Measurements from ENCODE around the gene RB1. TPM values are rescaled to one million over a fixed set of nuclear protein-coding genes. Genes with fewer than 3 reads are reported as not detected.

RB1 gene
- total RNA-seq, 2 donors from 2014 or later: 18.7 to 20.1 TPM

DNA sequence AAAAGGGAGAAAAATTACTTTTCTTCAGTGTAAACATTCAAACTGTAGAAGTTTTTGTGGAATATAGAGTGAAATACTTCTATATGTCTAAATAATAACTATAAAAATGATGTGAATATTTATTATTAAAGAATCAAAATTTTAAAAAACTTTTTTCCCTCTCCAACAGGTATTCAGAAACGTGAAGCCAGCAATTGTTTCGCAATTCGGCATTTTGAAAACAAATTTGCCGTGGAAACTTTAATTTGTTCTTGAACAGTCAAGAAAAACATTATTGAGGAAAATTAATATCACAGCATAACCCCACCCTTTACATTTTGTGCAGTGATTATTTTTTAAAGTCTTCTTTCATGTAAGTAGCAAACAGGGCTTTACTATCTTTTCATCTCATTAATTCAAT is 42.6 kb upstream of the RB1 start:
- Histone ChIP-seq H3K27me3 (ENCODE audit: control insufficient read depth, insufficient read depth, low read length, poor library complexity, severe bottlenecking) (no peaks in the 10 kb centered on the region), H3K27ac (ENCODE audit: low read depth, low read length) (no peak overlapping the region), H3K36me3 (ENCODE audit: control insufficient read depth, insufficient read depth, low read length) (peaks cover 75% of the 10 kb centered on the region), H3K4me1 (ENCODE audit: control insufficient read depth, insufficient read depth, low read length) (no peaks in the 10 kb centered on the region), H3K9me3 (ENCODE audit: control insufficient read depth, low read length) (no peaks in the 10 kb centered on the region), H3K4me3 (ENCODE audit: low read length) (no peak overlapping the region), H3K9ac (ENCODE audit: extremely low read depth, low read length, poor library complexity, severe bottlenecking) (no peak overlapping the region)
- WGBS, 2 experiments (ENCODE audit: insufficient coverage in 1 of 2, insufficient read length in 1 of 2): 98 to 100% methylated on average over 1 to 4 of the region's 4 CpGs
- DNase-seq: no peak
- Mint-ChIP-seq H3K27ac (no peak overlapping the region), H3K4me1 (peaks cover 9% of the 10 kb centered on the region), H3K27me3 (ENCODE audit: insufficient read depth) (no peaks in the 10 kb centered on the region), H3K36me3 (ENCODE audit: low read depth) (peaks cover 56% of the 10 kb centered on the region), H3K4me3 (no peak overlapping the region), H3K9me3 (no peaks in the 10 kb centered on the region)
- TF ChIP-seq, protein P1, sequence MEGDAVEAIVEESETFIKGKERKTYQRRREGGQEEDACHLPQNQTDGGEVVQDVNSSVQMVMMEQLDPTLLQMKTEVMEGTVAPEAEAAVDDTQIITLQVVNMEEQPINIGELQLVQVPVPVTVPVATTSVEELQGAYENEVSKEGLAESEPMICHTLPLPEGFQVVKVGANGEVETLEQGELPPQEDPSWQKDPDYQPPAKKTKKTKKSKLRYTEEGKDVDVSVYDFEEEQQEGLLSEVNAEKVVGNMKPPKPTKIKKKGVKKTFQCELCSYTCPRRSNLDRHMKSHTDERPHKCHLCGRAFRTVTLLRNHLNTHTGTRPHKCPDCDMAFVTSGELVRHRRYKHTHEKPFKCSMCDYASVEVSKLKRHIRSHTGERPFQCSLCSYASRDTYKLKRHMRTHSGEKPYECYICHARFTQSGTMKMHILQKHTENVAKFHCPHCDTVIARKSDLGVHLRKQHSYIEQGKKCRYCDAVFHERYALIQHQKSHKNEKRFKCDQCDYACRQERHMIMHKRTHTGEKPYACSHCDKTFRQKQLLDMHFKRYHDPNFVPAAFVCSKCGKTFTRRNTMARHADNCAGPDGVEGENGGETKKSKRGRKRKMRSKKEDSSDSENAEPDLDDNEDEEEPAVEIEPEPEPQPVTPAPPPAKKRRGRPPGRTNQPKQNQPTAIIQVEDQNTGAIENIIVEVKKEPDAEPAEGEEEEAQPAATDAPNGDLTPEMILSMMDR (conservative IDR thresholded peaks at IDR 0.05): no peak

DNA sequence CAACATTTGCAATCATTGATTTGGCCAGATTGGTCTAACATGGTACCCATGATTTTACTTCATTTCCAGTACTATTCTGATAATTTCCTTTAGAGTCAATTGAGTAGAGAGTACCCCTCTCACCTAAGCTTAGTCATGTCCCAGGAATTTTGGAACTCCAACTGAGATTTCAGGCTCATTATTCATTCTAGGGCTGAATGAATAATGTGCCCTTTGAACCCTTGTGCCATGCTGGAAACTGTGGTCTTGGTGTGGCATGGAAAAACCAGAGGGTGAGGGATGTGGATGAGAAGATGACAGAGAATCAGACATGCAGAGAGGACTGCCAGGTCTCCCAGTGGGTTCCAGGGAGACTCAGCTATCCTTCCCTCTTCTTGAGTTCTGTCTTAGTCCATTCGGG is 40.4 kb upstream of the RB1 start:
- H3K36me3 ChIP-seq (ENCODE audit: control insufficient read depth, insufficient read depth, low read length): peaks cover 56% of the 10 kb centered on the region
- no peak overlapping the region for H3K27ac Mint-ChIP-seq
- H3K36me3 Mint-ChIP-seq (ENCODE audit: low read depth): peaks cover 50% of the 10 kb centered on the region
- peaks cover 8% of the 10 kb centered on the region for H3K4me1 Mint-ChIP-seq
- no peak overlapping the region for H3K9ac ChIP-seq (ENCODE audit: extremely low read depth, low read length, poor library complexity, severe bottlenecking)
- H3K9me3 ChIP-seq (ENCODE audit: control insufficient read depth, low read length): no peaks in the 10 kb centered on the region
- no peak for DNase-seq
- no peak overlapping the region for H3K27ac ChIP-seq (ENCODE audit: low read depth, low read length)
- H3K27me3 Mint-ChIP-seq (ENCODE audit: insufficient read depth): no peaks in the 10 kb centered on the region
- no peaks in the 10 kb centered on the region for H3K4me1 ChIP-seq (ENCODE audit: control insufficient read depth, insufficient read depth, low read length)
- H3K27me3 ChIP-seq (ENCODE audit: control insufficient read depth, insufficient read depth, low read length, poor library complexity, severe bottlenecking): no peaks in the 10 kb centered on the region
- no peaks in the 10 kb centered on the region for H3K9me3 Mint-ChIP-seq
- no peak overlapping the region for H3K4me3 ChIP-seq (ENCODE audit: low read length)
- TF ChIP-seq, protein P1 (conservative IDR thresholded peaks at IDR 0.05): no peak
- WGBS, 2 experiments (ENCODE audit: insufficient coverage in 1 of 2, insufficient read length in 1 of 2): 88 to 100% methylated on average over 1 of the region's 1 CpG
- H3K4me3 Mint-ChIP-seq: no peak overlapping the region

DNA sequence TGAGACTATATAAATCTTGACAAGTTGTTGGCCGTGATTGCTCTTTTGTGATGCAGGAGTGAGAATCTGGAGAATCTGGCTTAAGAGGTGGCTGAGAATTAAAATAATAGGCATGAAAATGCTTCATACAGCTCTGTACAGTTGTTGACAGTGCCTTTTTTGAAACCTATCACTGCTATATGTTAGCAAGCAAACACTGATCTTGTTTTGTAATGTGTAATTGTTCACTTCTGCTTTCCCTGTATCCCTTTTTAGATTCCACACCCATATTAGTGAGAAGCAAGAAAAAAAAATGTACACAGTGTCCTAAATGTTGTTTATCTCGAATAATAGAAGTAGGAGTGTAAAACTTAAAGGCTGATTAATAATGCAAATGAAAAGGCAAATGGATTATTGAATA is 39.5 kb upstream of the RB1 start:
- no peaks in the 10 kb centered on the region for H3K27me3 Mint-ChIP-seq (ENCODE audit: insufficient read depth)
- no peak overlapping the region for H3K4me3 Mint-ChIP-seq
- Histone ChIP-seq H3K4me1 (ENCODE audit: control insufficient read depth, insufficient read depth, low read length) (no peaks in the 10 kb centered on the region), H3K36me3 (ENCODE audit: control insufficient read depth, insufficient read depth, low read length) (peaks cover 48% of the 10 kb centered on the region), H3K9ac (ENCODE audit: extremely low read depth, low read length, poor library complexity, severe bottlenecking) (no peak overlapping the region), H3K9me3 (ENCODE audit: control insufficient read depth, low read length) (no peaks in the 10 kb centered on the region), H3K4me3 (ENCODE audit: low read length) (no peak overlapping the region), H3K27me3 (ENCODE audit: control insufficient read depth, insufficient read depth, low read length, poor library complexity, severe bottlenecking) (no peaks in the 10 kb centered on the region), H3K27ac (ENCODE audit: low read depth, low read length) (no peak overlapping the region)
- H3K36me3 Mint-ChIP-seq (ENCODE audit: low read depth): peaks cover 49% of the 10 kb centered on the region
- H3K27ac Mint-ChIP-seq: no peak overlapping the region
- WGBS, 2 experiments (ENCODE audit: insufficient coverage in 1 of 2, insufficient read length in 1 of 2): 90 to 100% methylated on average over 1 to 2 of the region's 2 CpGs
- no peaks in the 10 kb centered on the region for H3K9me3 Mint-ChIP-seq
- DNase-seq: no peak
- TF ChIP-seq, protein P1 (conservative IDR thresholded peaks at IDR 0.05): no peak
- H3K4me1 Mint-ChIP-seq: peaks cover 5% of the 10 kb centered on the region
